ENCODE results near the gene NPIPA7.
"Not testable (repeated sequence)": the region's sequence is repeated elsewhere in the genome, so short reads cannot be mapped to it uniquely, and the experiment has no call there.

- TF ChIP-seq CTCF, POLR2A (IDR thresholded peaks at IDR 0.05): not testable (repeated sequence)
Measured at GRCh38 chr16:16364701-16365100, 14.2 kb upstream of the NPIPA7 start.

Data from testis (tissue), 2 donors.